ENCODE measurements around the gene CAPN14. TPM values are rescaled to one million over a fixed set of nuclear protein-coding genes. Genes with fewer than 3 reads are reported as not detected.

CAPN14 gene
- total and polyA plus RNA-seq, 2 of the 4 experiments (the other 2 are of a cell fraction), result under 0.01 to 0.09 TPM

DNA sequence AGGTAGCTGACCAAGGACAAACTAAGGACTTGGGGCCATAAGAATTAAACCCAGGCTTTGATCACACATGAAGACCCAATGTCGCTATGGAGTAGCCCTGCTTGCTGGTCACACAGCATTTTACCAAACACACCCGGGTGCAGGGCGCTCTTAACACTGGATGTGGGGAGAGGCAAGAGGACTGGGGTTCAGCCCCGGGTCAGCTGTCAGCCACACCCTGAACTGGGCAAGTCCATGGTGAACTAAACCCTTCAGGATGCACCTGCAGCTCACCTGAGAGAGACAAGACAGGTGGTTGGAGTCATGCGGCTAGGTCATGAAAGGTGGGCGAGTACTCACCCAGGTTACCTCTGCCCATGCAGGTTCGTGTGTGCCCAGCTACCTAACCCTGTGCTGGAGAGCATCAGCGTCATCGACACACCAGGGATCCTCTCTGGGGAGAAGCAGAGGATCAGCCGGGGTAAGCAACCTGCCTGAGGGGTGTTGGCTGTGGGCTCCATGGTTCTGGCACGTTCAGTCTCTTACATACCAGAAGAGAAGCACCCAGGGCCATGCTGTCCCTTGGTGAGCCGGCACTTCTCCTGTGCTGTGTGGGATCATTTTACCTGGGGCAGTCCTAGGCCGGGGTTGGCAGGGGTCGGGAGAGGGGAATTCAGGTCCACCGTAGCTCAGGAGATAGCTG lies 31.8 kb upstream of the CAPN14 start:
- Histone ChIP-seq H4K5ac (ENCODE audit: low read depth, low read length) (no peak overlapping the region), H2BK5ac (ENCODE audit: low read depth, low read length, poor library complexity, severe bottlenecking) (no peak overlapping the region), H3K4me3 (ENCODE audit: insufficient read depth, low read depth, low read length) (no peak overlapping the region), H3K27ac (ENCODE audit: insufficient read depth, low read length) (no peak overlapping the region), H3K4ac (ENCODE audit: low read depth, low read length) (no peak overlapping the region), H2AK5ac (ENCODE audit: low read depth, low read length) (no peak overlapping the region), H3K9ac (ENCODE audit: low read depth, low read length) (no peak overlapping the region), H3K4me2 (ENCODE audit: low read depth, low read length) (no peak overlapping the region), H3K4me1 (ENCODE audit: control insufficient read depth, insufficient read depth, low read length) (peaks cover 6% of the 10 kb centered on the region), H3K18ac (ENCODE audit: low read depth, low read length) (no peak overlapping the region), H3K79me1 (ENCODE audit: low read depth in 1 of 2, low read length in 2 of 2) (peaks cover 0 to 5% of the 10 kb centered on the region in 2 experiments; a peak in 1 of 4 replicates), H3K23ac (ENCODE audit: low read depth, low read length) (no peak overlapping the region), H3K56ac (ENCODE audit: extremely low read depth, insufficient read depth, low read length) (no peak overlapping the region), H2BK15ac (ENCODE audit: low read depth, low read length) (no peak overlapping the region), H4K8ac (ENCODE audit: low read depth in 2 of 2, low read length in 2 of 2) (no peak overlapping the region), H4K20me1 (ENCODE audit: insufficient read depth, low read length) (no peaks in the 10 kb centered on the region), H3K9me3 (ENCODE audit: control insufficient read depth, insufficient read depth, low read length) (no peaks in the 10 kb centered on the region), H3K27me3 (ENCODE audit: control insufficient read depth, insufficient read depth, low read length) (no peaks in the 10 kb centered on the region), H4K91ac (ENCODE audit: insufficient read depth, low read depth, low read length) (no peak overlapping the region), H2BK20ac (ENCODE audit: low read depth, low read length) (no peak overlapping the region), H2AFZ (replicated peaks; ENCODE audit: low read length, poor library complexity) (no peak overlapping the region), H3K36me3 (ENCODE audit: control insufficient read depth, insufficient read depth, low read length) (peaks cover 46% of the 10 kb centered on the region), H3K9me1 (ENCODE audit: insufficient read depth, low read length) (peaks cover under 1% of the 10 kb centered on the region; the same call in 1 of the 2 replicates), H2BK120ac (ENCODE audit: low read depth, low read length) (no peak overlapping the region), H2AK9ac (replicated peaks; ENCODE audit: low read depth, low read length, poor library complexity) (no peak overlapping the region), H3K14ac (replicated peaks; ENCODE audit: low read depth, low read length) (no peak overlapping the region)
- ChIA-PET POLR2A (ENCODE audit: unreplicated experiment) (interaction anchor here (0.5 kb wide), 1 partner anchor 1018 kb away, joined by 3 read pairs; no protein-coding TSS in a partner anchor), CTCF (no interaction called here)
- no peak for DNase-seq
- WGBS, 2 experiments (ENCODE audit: extremely low coverage in 2 of 2, insufficient read length in 1 of 2), result 93% methylated on average over 5 of the region's 15 CpGs; no CpG with 5 or more reads in 1 of the 2 experiments
- ATAC-seq (ENCODE audit: low read depth), result no peak
- TF ChIP-seq MAZ (IDR thresholded peaks at IDR 0.05; ENCODE audit: borderline replicate concordance, low read depth, low read length) (no peak), RCOR1 (IDR thresholded peaks at IDR 0.05; ENCODE audit: insufficient replicate concordance, low read length) (no peak), FOS (IDR thresholded peaks at IDR 0.05; ENCODE audit: low read depth, low read length) (no peak), SMC3 (IDR thresholded peaks at IDR 0.05; ENCODE audit: low read depth, low read length) (no peak), RFX5 (IDR thresholded peaks at IDR 0.05; ENCODE audit: low read depth, low read length) (no peak)
- dilution Hi-C loops (cut with HindIII; ENCODE audit: low sequenced_read_pairs, unreplicated experiment), result no loop called here
- in situ Hi-C loops (cut with MboI; ENCODE audit: low sequenced_read_pairs), result no loop called here
- intact Hi-C loops (cut with micrococcal nuclease), result no loop called here
- no TSS peak for BruUV-seq (replicated peaks)
